Cardiac fibroblast (primary cell): ENCODE data around the gene PCP2.

Source experiments
- DNase-seq, 2 donors: peaks; one replicate each; pipeline versions ENCODE4 v3.0.0 to v3.0.0-alpha.2; 2010; ENCODE audit warnings: low read depth in 2 of 2
- H3K4me3 ChIP-seq, 2 donors: replicated peaks in 1 of 2; 1 replicate in 1 of 2; 2 replicates in 1 of 2; pipeline ENCODE4 v1.5.1; 2011; ENCODE audit warnings: low read depth in 2 of 2, low read length in 2 of 2, mild to moderate bottlenecking in 2 of 2, moderate library complexity in 1 of 2
- CTCF ChIP-seq: IDR thresholded peaks from one replicate; pipeline ENCODE4 v1.5.1; 2011; ENCODE audit warnings: low read depth, mild to moderate bottlenecking, low read length, inconsistent platforms

The PCP2 gene

GRCh38 chr19:7611541-7612279, 21.8 kb downstream of the PCP2 start:
- TF ChIP-seq CTCF = no peak
- no peak overlapping the region for H3K4me3 ChIP-seq
- DNase-seq = no peak

- no peak overlapping the region for H3K4me3 ChIP-seq
- no peak for TF ChIP-seq CTCF
- no peak for DNase-seq
Observed at GRCh38 chr19:7610491-7611240, 22.9 kb downstream of the PCP2 start.

- no peak for DNase-seq
- TF ChIP-seq CTCF = no peak
- H3K4me3 ChIP-seq = no peak overlapping the region
Observed at GRCh38 chr19:7607874-7608560, 25.5 kb downstream of the PCP2 start.

- H3K4me3 ChIP-seq = no peak overlapping the region
- no peak for DNase-seq
- TF ChIP-seq CTCF = no peak
Observed at GRCh38 chr19:7607212-7607873, 26.2 kb downstream of the PCP2 start.

- no peak overlapping the region for H3K4me3 ChIP-seq
- TF ChIP-seq CTCF = no peak
- DNase-seq = no peak
Observed at GRCh38 chr19:7606289-7606688, 27.2 kb downstream of the PCP2 start.

GRCh38 chr19:7605490-7606222, 27.9 kb downstream of the PCP2 start:
- peak; percentile 30 to 40 for DNase-seq
- no peak for TF ChIP-seq CTCF

More at GRCh38 chr19:7605490-7606222, 27.9 kb downstream of the PCP2 start:
- H3K4me3 ChIP-seq = no peak overlapping the region
